ENCODE data around the gene HAL.

DNA sequence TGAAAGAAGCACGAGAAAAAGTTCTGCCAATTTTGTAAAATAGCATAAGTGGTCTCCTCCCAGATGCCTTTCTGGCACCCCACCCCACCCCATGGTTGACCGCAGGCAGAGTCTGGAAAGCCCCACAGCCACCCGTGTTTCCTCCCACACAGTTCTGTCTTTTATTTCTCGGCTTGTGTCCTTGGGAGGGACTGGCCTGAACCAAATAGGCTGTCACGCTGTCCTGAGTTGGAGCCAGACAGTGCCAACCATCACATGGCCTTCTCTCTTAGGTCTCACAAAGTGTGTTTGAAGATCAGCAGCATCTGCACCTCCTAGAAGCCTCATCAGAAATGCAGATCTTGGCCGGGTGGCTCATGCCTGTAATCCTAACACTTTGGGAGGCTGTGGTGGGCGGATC lies 49.4 kb upstream of the HAL start:
- TF ChIP-seq CTCF (IDR thresholded peaks at IDR 0.05) (no peak), POLR2AphosphoS5 (IDR thresholded peaks at IDR 0.05) (no peak), POLR2A (IDR thresholded peaks at IDR 0.05) (no peak), EP300 (IDR thresholded peaks at IDR 0.05) (no peak)

Data from gastroesophageal sphincter (tissue), 3 donors.